Measurements from ENCODE around the gene DLX6. TPM values are rescaled to one million over a fixed set of nuclear protein-coding genes. Genes with fewer than 3 reads are reported as not detected.

The DLX6 gene
- polyA plus RNA-seq, 4 donors = 0.08 TPM; not detected in 3

DNA sequence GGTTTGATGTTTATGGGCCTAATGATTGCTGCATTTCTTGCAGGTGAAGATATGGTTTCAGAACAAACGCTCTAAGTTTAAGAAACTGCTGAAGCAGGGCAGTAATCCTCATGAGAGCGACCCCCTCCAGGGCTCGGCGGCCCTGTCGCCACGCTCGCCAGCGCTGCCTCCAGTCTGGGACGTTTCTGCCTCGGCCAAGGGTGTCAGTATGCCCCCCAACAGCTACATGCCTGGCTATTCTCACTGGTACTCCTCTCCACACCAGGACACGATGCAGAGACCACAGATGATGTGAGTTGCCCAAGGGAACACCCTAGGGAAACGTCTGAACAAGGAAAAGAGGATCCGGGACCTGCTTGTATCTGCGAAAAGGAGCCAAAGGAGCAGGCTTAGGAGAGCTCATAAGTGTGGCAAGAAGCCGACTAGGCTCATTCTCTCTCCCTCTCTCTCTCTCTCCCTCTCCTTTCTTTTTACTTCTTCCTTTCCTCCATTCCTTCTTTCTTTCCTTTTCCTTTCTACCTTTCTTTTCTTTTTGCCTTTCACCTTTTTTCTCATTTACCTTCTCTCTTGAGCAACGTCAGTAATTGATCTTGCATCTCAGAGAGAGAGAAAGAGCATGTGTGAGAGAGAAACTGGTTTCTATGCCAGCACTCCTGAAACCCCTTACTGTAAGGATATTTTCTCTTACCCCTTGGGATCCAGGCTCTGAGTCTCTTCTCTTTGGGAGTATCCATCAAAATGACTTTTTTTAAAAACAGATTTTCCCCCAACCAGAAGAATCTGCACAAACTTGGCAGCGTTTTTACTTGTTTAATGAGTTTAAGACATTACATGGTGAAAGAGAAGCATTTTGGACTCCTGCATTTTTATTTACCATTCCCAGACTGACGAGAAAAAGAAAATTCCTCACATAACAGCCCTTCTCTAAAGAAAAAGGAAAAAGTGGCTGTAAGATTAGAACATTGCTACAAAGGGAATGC, 4.7 kb downstream of the DLX6 start:
- DNase-seq (ENCODE audit: low read depth in 4 of 4, low spot score in 3 of 4) = no peak

GRCh38 chr7:97011104-97011503, 5.8 kb downstream of the DLX6 start:
- no peak for DNase-seq (ENCODE audit: low read depth in 4 of 4, low spot score in 3 of 4)

DNA sequence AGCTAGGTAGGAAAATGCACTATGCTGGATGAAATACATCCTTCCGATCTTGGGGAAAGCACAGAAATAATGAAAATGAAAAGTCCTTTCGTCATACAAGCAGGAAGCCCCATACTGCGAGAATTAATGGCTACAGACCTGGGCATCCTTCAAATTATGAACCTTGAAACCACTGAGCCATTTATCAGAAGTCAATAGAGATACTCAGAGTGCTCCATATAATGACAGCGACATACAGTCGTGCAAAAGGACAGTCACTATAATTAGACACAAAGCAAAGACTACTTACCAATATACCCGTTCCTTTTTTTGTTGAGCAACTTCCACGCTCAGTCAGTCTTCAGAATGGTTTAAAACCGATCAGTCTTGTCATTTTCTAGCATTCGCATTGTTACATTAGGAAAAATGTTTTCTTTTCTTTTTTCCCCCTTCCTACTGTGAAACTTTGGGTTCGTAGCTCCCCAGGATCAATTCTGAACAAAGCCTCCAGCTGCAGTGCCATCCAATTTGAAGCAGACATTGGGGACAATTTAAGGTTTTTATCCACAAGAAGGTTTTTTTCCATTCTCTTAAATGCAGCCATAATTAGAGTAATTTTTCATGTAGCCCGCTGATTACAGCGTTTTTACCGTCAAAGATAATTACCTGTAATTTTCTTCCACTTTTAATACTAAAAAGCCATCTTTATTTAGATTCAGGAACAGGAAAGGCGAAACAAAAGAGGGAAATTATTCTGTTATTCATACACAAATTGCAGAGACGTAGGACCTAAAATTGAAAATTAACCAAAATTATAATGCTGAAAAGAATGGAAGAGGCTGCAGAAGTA, 6.4 kb downstream of the DLX6 start:
- DNase-seq (ENCODE audit: low read depth in 4 of 4, low spot score in 3 of 4) = no peak

DNA sequence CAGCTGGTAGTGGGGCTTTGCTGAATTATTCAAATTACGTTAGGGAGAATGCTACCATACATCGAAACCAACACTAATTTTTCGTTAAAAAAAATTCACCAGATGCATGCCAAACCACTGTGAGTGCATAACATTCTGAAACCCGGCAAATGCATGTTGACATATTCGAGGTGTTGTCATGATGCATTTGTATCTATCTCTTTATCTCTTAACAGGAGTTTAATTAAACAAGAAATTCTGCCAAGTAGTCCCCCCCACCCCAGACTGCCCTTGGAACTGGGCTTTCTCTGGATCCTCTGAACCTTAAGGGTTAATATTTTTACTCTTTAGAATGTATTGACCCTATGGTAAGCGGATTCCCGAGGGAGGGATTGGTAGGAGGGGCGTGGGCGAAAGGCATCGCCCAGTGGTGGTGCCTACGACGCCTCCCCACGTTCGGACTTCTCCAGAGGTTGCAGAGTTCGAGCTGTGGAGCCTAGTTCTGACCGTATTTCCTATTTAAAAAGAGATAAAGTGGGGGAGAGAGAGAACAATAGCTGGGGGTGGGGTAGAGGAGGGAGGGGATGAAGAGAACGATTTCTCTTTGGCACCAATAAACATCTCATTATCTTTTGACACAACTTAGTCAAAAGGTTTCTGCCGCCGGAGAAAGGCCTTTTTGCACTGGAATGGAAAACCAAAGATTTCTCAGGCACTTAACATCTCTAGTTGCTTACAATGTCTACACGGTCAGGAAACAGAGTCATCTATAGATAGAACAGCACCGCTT, 7.2 kb downstream of the DLX6 start:
- DNase-seq (ENCODE audit: low read depth in 4 of 4, low spot score in 3 of 4) = no peak

GRCh38 chr7:97013134-97013844, 7.9 kb downstream of the DLX6 start:
- no peak for DNase-seq (ENCODE audit: low read depth in 4 of 4, low spot score in 3 of 4)

GRCh38 chr7:97013845-97014134, 8.4 kb downstream of the DLX6 start:
- no peak for DNase-seq (ENCODE audit: low read depth in 4 of 4, low spot score in 3 of 4)

DNA sequence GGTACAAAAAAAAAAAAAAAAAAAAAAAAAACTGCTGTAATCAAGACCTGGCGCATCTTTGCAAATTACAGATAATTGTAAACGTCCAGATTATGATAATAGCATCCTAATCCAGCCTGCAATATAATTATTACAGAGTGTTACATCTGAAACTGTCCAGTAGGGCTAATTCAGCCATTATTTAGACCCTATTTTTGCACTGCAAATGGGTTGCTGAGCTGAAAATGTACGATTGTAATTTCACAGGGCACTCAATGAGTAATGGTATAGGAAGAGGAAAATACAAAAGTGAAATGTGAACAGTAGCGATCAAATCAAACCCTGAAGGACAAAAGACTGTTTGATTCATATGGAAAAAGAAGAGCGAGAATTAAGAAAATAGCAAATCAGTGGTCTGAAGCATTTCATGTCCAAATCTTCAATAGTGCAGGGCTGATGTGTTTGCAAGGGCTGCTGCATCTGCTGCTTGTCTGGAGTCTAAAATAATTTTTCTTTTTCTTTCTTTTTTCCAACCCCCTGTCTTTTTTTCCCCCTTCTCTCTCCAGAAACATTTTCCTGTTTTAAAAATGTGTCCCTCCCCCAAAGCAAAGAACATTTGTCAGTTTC, 8.9 kb downstream of the DLX6 start:
- no peak for DNase-seq (ENCODE audit: low read depth in 4 of 4, low spot score in 3 of 4)

DNA sequence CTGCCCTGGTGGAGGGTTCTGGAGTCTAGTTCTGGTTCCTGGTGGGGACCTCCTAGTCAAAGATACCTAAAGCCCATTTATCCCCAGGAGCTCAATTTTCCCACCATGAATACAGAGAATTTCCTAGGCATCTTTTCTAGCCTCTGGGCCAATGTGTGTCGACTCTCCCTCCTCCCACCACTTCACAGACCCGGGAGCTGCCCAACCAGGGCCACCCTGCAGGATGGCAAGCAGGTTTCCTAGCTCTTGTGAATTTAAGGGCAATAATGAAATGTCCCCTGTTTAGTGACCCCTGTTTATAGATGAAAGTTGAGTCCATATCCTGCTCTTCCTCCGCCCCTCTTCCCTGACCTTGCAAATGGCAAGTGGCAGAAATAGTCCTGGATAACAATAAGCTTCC, 9.9 kb downstream of the DLX6 start:
- no peak for DNase-seq (ENCODE audit: low read depth in 4 of 4, low spot score in 3 of 4)

GRCh38 chr7:97015756-97016380, 10.5 kb downstream of the DLX6 start:
- DNase-seq (ENCODE audit: low read depth in 4 of 4, low spot score in 3 of 4) = no peak

DNA sequence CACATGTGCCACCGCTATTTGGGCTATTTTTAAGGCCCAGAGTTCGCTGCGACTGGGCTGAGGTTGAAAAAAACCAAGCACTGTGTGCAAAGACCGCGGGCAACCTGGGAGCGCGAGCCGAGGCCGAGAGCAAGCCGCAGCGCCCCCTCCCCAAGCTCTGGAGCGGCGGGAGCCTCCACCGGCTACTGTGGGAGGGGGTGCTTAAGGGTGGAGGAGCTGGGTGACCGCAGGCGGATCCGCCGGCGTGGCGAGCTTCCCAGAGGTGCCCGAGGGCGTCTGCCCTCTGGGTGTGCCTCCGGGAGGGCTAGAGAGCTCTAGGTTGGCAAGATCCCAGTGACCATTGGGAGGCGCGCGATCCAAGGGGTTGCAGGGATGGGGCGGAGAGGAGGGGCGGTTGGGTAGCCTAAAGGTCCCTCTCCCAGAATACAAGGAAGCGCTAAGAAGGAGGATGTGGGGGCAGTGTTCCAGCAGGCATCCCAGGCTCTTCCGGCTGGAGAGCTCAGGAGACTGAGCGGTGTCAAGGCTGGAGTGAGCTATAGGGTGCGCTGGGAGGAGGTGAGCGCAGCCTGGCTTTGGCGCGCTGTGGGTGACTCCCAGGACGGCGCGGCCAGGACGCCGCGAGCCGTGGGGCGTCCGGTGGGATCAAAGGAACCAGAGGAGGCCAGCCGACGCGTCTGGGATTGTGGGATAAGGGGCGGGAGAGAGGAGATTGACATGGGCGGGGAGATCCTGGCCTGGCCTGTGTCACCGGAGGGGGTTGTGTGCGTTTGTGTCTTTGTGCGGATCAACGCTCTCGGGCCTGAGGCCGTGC, 11.2 kb downstream of the DLX6 start:
- DNase-seq (ENCODE audit: low read depth in 4 of 4, low spot score in 3 of 4) = no peak

- no peak for DNase-seq (ENCODE audit: low read depth in 4 of 4, low spot score in 3 of 4)
Measured at GRCh38 chr7:97017192-97018125, 12.1 kb downstream of the DLX6 start.

- DNase-seq (ENCODE audit: low read depth in 4 of 4, low spot score in 3 of 4) = no peak
Measured at GRCh38 chr7:97018126-97018601, 12.8 kb downstream of the DLX6 start.

DNA sequence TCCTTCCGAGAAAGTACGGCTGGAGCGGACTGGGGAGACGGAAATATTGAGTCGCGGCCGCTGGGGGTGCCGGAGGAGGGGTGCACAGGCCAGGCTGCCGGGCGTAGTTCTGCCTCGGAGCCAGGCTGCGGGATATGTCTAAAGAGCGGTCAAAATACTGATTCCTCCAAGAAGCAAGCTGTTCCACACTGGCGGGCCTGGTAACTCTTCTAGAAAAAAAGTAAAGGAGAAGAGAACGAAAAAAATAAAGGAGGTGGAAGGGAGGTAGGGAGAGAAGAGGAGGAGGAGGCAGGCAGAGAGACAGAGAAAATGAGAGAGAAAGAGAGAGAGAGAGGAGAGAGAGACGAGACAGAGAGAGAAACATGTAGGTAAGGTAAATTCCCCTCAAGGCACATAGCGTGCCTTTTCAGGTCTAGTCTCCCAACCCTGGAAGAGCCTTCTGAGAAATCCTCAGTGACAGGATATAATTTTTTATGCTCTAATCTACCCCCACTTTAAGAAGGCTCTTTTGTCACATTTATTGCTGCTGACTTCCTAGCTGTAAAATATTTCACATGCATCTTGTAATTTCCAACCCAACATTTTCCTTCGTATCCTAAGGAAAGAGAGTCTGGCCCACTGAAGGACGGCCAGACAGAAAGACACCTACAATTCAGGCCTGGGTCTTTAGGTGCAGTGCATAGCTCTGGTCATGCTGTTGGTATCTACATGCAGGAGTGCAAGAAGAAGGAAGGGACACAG, 13.6 kb downstream of the DLX6 start:
- no peak for DNase-seq (ENCODE audit: low read depth in 4 of 4, low spot score in 3 of 4)

GRCh38 chr7:97019710-97020225, 14.4 kb downstream of the DLX6 start:
- no peak for DNase-seq (ENCODE audit: low read depth in 4 of 4, low spot score in 3 of 4)

- no peak for DNase-seq (ENCODE audit: low read depth in 4 of 4, low spot score in 3 of 4)
Measured at GRCh38 chr7:97020601-97020995, 15.2 kb downstream of the DLX6 start.

GRCh38 chr7:97020996-97021746, 15.8 kb downstream of the DLX6 start:
- no peak for DNase-seq (ENCODE audit: low read depth in 4 of 4, low spot score in 3 of 4)
